Activated gamma-delta T cell (primary cell): ENCODE results near the gene AGAP9.
"Not testable (repeated sequence)": the region's sequence is repeated elsewhere in the genome, so short reads cannot be mapped to it uniquely, and the experiment has no call there.

ENCODE experiments used
- DNase-seq: peaks from one replicate; lab custom pipeline; 2025; lab: John Stamatoyannopoulos, UW

AGAP9 gene

DNA sequence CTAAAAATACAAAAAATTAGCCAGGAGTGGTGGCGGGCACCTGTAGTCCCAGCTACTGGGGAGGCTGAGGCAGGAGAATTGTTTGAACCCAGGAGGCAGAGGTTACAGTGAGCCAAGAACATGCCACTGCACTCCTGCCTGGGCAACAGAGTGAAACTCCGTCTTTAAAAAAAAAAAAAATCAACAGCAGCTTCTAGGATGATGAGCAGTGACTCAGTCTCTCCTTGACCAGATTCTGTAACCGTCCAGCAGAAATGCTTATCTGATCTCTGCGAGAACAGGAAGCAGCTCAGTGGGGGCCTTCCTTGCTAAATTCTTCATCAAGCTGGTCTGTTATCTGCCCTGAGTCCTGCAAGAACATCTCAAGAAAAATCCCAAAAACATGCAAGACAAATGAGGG is 37.5 kb downstream of the AGAP9 start:
- DNase-seq, result not testable (repeated sequence)

DNA sequence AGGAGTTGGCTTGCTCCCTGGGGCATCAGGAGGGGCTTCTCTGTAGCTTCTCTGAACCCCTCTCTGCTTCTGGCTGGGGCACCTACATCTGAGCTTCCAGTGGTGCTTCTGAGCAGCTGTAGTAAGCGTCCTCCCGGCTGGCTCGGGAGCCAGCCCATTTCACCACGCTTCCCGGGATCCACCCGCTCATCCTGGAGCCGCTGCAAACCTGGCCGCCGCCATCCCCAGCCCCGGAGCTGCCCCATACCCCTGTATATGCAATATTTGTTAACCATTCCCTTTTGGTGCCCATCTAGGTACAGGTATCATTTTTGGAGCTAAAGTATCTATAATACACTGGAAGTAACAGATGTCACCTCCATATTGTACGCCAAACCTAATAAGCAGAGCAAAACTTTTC is 38.7 kb downstream of the AGAP9 start:
- DNase-seq, result not testable (repeated sequence)

DNA sequence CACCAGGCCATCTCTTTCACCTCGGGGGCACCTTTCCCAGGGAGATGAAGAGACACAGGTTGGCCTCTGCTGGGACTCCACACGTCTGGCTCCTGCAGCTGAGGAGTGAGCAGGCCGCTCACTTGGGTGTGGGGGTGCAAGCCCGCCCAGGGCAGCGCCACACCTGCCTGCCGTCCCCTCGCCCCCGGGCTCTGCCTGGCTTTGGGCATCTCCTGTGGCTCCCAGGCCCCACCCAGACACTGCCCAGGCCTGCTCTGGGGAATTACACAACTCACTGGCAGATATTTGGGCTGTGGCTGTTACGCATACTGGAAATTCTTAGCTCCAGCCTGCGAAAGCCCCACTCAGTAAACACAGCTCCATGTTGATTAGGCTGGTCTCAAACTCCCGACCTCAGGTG is 39.5 kb downstream of the AGAP9 start, which contains the start of gene ANXA8:
TSS of gene ANXA8 (minus strand) at position 193 of the 400 bp plus-strand sequence. CDS start at position 11, 182 bp downstream.
- not testable (repeated sequence) for DNase-seq

DNA sequence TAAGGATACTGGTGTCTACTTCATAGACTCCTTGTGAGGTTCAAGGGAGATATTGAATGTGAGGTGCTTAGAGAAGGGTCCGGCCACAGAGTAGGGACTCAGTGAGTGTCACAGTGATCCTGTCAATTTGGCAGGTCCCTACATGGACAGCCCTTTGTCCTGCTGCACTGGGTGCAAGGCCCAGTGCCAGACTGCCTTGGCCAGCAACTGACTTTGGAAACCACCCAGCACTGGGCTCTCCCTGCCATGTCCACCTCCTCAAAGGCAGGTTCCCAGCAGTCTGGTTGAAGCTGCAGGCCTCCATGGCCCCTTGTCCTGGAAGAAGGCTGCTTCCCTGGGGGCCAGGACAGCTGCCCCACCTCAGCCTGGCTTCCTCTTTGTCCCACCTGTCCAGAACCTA is 41.1 kb downstream of the AGAP9 start:
- not testable (repeated sequence) for DNase-seq

DNA sequence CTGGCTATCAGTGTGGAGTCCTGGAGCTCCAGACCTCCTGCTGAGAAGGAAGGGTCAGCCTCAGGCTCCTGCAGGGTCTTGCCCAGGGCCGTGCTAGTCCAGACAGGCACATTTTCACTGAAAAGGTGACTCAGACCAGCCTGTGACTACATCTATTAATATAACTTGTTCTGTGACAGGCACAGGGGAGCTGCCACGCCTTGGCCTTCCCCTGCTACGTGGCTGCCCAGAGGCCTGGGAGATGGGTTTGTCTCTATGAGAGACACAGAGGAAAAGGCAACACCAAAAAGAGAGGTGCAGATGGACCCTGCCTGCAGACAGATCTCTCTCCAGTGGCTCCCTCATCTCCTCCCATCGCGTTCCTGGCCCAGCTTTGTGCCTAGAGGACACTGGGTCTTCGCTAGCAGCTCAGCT is 41.7 kb downstream of the AGAP9 start:
- DNase-seq, result not testable (repeated sequence)

DNA sequence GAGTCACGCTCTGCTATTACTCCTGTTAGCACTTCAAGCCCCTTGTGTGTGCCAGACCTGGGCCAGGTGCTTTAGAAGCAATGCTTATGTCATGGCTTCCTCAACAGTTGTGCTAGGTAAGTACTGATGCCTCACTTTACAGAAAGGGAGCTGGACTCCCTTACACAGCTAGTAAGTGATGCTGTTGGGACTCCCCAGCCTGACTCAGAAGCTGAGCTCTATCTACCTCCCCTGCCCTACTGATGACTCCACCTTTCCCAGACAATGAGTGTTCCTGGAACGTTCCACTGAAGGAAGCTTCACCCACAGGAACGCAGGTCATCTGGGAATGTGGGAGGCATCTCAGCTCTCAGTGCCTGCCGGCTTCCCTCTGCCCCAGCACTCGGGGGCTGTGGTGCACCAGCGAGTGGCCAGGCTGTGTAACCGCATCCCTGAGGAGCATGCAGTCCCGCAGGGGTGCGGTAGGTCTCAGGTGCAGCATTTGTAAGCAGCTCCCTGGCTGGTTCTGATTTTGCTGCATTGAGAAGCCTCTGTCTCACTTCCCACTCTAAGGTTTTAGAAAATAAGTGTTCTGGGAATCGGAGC is 42.2 kb downstream of the AGAP9 start:
- DNase-seq, result not testable (repeated sequence)

DNA sequence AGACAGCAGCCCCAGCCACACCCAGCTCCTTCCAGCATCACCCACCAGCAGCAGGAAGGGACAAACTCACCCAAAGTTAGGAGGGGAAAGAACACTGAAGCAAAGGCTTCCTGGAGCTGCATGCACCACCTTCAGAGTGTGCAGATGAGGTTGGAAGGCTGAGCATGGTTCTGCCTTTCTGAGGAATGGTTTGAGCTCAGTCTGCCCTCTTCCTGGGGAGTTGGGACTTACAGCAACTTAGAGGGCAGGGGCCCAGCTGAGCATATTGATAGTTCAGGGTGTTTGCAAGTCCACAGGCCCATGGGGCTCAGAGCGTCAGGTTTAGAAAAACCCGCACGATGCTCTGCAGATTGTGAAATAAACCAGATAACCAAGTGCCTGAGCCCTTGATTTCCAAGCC is 43.3 kb downstream of the AGAP9 start:
- not testable (repeated sequence) for DNase-seq

DNA sequence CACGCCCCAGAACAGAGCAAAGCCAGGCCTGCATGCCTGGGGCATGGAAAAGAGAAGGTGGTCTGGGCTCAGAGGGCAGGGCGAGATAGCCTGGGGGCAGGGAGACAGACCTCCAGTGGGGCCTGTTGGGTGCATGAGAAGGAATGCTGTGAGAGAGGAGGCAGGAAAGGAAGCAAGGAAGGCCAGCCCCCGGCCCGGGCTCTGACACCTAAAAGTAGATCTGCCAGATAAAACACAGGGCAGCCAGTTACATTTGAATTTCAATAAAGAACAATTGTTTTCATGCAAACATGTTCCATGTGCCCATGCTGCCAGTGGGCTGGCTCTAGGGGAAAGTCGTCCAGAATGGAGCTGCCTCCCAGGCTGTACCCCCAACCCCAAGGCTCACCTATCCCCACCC is 45.3 kb downstream of the AGAP9 start:
- DNase-seq, result not testable (repeated sequence)

DNA sequence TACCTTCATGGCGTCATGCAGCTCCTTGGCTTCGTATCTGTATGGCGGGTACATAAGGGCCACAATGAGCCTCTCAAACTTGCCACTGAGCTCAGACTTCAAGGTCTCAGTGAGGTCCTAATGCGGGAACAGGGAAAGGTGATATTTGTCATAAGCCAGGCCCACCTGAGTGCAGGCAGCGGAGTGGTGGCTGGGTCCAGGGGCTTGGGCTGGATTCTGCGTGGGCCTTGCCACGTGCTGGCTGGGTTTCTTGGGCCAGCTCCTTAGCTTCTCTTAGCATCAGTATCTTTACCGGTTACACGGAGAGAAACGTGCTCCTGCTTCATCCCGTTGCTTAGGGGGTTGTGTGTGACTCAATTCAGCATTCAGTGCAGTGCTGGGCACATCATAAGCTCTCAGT is 46.4 kb downstream of the AGAP9 start:
- DNase-seq, result not testable (repeated sequence)

DNA sequence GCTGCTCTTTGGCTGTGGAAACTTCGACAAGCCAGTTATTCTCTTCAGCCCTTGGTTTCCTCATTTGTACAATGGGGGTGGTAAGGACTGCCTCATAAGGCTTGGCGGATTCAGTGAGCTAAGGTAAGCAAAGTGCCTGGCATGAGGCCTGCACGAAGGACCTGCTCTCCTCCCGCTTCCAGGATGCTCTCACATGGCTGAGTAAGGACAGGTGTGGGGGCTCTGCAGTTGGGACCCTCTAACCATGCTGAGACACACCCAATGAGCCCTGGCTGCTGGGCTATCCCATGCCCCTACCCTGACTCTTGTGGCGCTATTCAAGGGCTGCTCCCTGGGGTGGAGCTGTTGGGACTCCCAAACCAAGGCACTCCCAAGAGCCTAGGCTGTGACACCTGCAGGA is 48.3 kb downstream of the AGAP9 start:
- DNase-seq, result not testable (repeated sequence)

DNA sequence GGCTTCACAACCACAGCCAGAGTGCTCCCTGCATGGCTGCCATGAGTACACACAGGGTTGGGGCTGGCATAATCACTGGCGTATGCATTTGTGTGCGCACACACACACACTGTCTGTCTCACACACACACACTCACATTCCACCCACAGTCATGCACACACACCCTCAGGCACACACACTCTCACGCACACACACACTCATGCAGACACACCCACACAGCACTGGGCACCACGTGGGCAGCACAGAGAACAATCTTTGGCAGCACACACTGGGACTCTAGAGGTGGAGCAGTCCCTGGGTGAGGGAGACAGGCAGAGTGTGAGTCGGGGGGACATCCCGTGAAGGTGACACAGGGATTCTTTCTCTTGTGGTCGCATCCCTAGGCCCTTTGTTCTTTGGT is 49.9 kb downstream of the AGAP9 start:
- not testable (repeated sequence) for DNase-seq

DNA sequence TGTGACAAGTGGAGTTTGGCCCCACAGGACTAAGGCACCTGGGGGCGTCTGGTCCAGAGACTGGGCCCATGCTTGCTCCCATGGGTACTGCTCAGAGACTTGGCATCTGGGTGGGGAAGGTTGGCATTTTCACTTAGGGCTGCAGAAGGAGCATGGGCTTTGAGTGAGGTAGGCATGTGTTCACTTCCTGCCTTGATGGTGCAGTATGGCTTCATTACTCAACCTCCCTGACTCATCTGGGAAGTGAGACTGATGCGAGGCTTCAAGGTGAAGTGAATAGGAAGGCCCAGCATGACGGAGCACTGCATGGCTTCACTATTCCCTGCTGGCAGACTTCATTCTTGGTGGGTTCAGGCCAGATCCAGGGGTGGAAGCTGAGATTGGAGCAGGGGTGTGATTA is 50.8 kb downstream of the AGAP9 start:
- DNase-seq, result not testable (repeated sequence)

DNA sequence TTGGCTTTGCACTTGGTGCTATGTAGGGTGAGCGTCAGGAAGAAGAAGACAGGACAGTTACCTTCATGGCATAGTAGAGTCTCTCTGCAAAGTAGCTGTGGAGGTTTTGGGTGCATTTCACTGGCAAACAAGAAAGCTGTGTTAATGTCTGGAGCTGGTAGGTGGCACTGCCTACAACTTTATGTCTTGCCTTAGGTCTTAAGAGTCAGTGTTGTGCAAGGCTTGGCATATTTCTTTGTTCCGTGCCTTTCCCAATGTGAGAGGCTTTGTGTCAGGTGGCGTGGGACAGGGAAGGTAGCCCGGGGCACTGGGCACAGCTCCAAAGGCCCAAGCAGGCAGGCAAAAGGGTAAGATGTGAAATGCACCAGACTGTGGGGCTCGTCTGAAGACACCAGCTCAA is 51.4 kb downstream of the AGAP9 start:
- DNase-seq, result not testable (repeated sequence)

DNA sequence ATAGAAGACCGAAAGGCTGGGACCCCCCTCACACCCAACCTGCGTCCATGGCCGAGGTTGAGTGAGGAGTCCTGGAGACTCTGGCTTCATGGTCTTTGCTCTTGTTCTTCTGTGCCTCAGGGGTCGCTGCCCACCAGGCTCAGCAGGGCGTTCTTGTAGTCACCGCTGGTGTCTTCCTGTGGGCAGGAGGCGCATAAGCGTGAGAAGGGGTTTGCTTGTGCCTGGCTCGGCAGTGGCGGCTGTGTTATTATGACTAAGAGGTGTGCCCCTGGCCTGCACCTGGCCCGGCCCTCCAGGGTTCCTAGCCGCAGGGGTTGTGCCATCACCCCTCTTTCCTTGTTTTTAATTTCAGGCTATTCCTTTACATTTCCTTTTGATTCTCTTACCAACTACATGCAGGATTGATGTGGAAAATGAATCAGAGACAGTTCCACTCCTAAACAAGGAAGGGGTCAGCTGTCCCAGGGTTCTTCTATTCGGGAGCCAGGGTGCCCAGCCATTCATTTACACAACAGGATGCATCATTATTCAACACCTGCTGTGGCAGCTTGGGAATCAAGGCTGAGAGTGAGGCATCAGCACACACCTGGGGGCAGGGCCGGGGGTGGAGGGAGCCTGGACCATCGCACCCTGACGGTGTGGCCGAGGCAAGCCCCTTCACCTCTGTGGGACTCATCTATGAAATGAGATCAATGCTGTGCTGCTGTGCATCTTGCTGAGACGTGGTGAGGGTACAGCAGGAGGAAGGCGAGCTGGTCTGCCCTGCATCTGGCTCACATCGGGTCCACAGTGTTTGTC is 54.5 kb downstream of the AGAP9 start:
- not testable (repeated sequence) for DNase-seq

DNA sequence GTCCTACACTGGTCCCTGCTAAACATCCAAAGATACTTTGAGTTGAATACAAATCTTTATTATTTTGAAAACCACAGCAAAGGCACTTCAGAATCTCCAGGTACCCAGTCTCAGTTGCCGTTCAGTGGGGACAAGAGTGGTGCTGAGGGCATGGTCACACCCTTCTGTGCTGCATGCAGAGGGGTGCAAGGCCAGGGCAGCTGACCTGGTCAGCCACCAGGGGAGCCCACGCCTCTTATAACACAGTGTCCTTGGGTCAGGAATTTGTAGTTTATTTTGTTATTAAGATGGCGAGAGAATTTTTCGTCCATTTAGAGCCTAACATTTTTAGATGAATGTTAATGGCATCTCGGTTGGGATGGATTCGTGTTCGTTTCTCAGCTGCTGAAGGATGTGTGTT is 55.5 kb downstream of the AGAP9 start:
- not testable (repeated sequence) for DNase-seq

DNA sequence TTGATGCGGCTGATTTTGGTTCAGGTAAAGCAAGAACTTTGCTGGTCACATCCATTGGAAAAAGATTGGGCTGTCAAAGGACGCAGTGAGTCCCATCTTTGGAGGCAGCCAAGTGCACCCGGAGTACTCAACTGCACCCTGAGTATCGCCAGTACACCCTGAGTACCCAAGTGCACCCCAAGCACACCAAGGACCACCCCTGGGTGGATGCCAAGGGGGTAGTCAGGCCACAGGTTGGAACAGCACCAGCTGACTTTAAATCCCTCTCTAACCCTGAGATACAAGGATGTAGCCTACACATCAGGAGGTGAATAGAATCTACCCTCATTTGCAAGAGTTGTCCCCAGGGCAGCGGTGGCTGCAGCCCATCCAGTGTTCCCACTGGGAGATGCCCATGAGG is 56.0 kb downstream of the AGAP9 start:
- DNase-seq, result not testable (repeated sequence)

DNA sequence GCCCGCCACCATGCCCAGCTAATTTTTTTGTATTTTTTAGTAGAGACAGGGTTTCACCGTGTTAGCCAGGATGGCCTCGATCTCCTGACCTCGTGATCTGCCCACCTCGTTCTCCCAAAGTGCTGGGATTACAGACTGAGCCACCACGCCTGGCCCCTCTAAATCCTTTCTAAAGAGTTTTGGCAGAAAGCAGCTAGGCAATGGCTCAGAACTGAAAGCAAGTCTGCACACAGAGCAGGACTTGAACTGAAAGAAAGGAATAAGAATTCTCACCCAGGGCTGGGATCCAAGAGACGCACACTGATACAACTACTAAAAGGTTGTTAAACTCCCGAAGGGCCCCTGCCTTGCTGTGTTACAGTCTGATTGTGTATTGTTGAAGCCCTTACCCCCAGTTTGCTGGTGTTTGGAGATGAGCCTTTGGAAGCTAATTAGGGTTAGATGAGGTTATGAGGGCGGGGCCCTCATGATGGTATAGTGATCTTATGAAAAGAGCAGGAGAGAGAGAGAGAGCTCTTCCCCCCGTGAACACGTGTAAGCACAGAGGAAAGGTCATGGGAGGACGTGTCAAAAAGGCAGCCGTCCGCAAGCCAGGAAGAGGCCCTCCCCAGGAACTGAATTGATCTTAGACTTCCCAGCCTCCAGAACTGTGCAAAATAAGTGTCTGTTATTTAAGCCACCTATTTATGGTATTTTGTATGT is 58.1 kb downstream of the AGAP9 start:
- DNase-seq, result not testable (repeated sequence)

DNA sequence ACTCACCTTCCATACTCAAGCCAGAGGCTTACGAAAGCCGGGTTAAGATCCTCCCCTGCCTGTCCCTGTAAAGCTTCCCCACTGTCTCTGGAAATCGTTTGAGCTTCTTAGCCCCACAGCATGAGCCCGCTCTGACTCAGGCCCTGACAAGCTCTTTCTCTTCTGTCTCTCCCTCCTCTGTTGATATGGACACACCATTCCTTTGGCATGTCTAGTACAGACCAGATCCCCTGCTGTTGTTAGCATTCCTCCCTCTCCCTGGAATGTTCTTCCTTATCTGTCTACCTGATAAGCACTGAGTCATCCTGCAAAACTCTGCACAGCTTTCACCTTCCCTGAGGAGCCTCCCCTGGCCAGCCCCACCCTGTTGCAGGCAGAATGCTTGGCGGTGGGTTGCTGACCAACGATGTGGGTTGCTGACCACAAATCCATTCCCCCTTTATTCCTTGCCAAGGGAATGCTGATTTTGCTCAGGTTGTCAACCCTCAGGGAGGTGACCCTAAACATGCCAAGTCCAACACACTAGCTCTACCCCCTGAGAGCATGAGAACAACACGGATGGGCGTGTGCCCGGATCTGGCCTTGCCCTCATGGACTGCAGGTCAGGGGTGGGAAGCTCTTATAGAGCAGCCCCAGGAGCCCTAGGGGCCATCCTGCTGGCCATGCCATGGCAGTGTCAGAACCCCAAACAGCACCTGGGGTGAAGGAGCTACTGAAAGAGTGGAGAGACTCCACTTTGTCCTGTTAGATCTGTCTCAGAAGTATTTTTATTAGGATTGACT is 60.7 kb downstream of the AGAP9 start:
- not testable (repeated sequence) for DNase-seq

DNA sequence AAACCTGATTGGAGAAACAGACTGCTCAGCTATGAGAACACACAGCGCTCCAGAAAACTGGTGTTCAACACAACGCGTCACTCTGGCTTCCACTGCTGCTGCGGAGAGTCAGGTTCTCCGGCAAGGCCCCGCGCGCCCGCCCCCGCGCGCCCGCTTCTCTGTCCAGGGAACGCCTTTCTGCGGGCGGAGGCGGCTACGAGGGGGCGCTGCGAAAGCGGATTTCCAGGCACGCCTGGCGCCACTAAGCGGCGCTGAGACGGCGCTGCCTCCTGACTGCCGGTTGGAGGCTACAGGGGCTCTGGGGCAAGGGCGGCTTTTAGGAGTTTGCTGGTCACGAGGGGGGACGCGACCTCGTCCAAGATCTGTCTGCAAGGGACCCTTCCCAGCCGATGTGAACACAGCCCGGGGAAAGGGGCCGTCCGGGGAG is 62.2 kb downstream of the AGAP9 start:
- not testable (repeated sequence) for DNase-seq

DNA sequence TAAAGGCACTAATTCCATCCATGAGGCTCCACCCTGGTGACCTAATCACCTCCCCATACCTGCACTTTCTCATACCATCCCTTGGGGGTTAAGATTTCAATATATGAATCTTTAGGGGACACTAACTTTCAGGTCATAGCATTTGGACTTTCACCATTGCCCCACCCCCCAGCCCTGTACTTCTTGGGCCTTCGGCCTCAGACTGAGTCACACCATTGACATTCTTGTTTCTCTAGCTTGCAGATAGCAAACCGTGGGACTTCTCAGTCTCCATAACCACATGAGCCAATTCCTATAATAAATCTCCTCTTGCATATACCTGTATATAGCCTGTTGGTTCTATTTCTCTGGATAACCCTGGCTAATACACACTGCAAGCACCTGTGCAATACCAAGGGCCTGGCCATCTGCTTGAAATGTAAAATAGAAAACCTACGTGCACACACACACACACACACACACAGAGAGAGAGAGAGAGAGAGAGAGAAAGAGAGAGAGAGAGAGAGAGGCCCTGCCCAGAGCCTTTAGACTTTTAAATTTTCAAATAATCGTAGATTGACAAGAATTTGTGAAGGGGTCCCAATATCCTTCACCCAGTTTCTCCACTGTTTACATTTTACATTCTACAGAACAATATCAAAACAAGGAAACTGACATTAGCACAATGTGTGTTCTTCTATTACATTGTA is 64.8 kb downstream of the AGAP9 start:
- DNase-seq, result no peak

DNA sequence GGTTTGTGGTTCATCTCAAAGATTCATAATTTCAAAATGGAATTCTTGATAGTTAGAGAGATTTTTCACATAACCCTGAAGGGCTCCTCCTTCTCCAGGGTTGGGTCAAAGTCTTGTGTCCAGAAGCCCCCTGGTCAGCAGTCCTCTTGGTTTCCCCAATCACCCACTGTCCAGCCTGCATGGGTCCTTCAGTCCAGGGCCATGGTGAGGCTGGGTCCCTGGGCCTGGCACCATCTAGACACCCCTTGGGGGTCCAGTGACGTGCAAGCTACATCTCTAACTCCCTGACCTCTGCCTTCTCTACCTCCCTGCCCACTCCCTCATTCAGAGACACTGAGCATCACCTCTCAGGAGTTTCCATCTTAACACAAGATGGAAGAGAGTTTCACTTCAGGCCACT is 65.6 kb downstream of the AGAP9 start:
- no peak for DNase-seq
